ENCODE measurements around the gene ACD. TPM values are rescaled to one million over a fixed set of nuclear protein-coding genes. Genes with fewer than 3 reads are reported as not detected.

Gene ACD
- total RNA-seq: 10 to 100 TPM; 52.2 to 52.4 TPM

- Mint-ChIP-seq H3K27ac (peak within 1 kb of the TSS; percentile 91), H3K36me3 (ENCODE audit: low read depth) (peaks cover 31% of the 10 kb centered on the region), H3K27me3 (no peaks in the 10 kb centered on the region), H3K4me1 (peaks cover 18% of the 10 kb centered on the region), H3K9me3 (ENCODE audit: low read depth) (no peaks in the 10 kb centered on the region), H3K4me3 (peak within 1 kb of the TSS; percentile 90)
- DNase-seq (peak; percentile 97), ATAC-seq (peak; percentile 78)
- POLR2A ChIA-PET: interaction anchor here (0.5 to 1.5 kb wide), 10 partner anchors 9 to 185 kb away, joined by 3 to 13 read pairs (median 4); partner anchors contain the start of genes ATP6V0D1, CARMIL2, CTCF and RANBP10
- intact Hi-C loops (cut with DNase I, micrococcal nuclease): loop anchor here (1.0 to 5.0 kb wide), 23 partner anchors 15 to 1527 kb away; partner anchors contain the start of genes ATP6V0D1 (in 2 of the 2), CTCF (in 2 of the 2), FHOD1 (in 2 of the 2) and NFATC3 (in 2 of the 2)
- CTCF ChIA-PET: interaction anchor here (0.6 to 7.4 kb wide), 11 partner anchors 15 to 259 kb away, joined by 3 to 77 read pairs (median 4); partner anchors contain the start of genes CARMIL2 and CTCF
Observed at GRCh38 chr16:67659675-67660563, at the start of gene ACD. TSS of gene ACD (minus strand) at chr16:67660260. CDS start at chr16:67660220, 40 bp downstream.

GRCh38 chr16:67709050-67709449 is 49.0 kb upstream of the ACD start:
- ChIA-PET CTCF (no interaction called here), POLR2A (no interaction called here)
- Mint-ChIP-seq H3K27ac (no peak overlapping the region), H3K27me3 (no peaks in the 10 kb centered on the region), H3K9me3 (ENCODE audit: low read depth) (no peaks in the 10 kb centered on the region), H3K4me3 (no peak overlapping the region), H3K36me3 (ENCODE audit: low read depth) (no peaks in the 10 kb centered on the region), H3K4me1 (peaks cover 10% of the 10 kb centered on the region)
- intact Hi-C loops (cut with DNase I, micrococcal nuclease): no loop called here
- ATAC-seq: no peak
- no peak for DNase-seq

DNA sequence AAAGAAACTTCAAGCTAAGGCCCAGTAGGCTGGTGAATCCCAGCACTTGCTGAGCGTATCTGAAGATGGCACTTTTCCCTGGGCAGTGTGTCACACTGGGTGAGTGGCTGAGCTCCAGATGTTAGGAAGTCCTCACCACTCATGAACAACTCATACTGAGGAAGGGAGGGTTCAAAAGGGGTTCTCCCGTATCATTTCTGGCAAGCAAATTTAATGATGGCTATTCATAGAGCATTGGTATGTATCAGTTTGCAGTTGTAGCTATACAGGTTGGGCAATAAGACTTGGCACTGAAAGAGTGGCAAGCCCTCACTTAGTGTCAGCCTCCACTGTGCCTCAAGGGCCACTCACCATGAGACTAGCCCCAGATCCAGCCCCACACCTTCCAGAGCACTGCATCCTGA is 48.3 kb upstream of the ACD start:
- Mint-ChIP-seq H3K9me3 (ENCODE audit: low read depth) (no peaks in the 10 kb centered on the region), H3K27ac (no peak overlapping the region), H3K4me3 (no peak overlapping the region), H3K27me3 (no peaks in the 10 kb centered on the region), H3K36me3 (ENCODE audit: low read depth) (no peaks in the 10 kb centered on the region), H3K4me1 (peaks cover 16% of the 10 kb centered on the region)
- intact Hi-C loops (cut with DNase I, micrococcal nuclease): no loop called here
- no peak for ATAC-seq
- CTCF ChIA-PET: no interaction called here
- POLR2A ChIA-PET: no interaction called here
- no peak for DNase-seq

DNA sequence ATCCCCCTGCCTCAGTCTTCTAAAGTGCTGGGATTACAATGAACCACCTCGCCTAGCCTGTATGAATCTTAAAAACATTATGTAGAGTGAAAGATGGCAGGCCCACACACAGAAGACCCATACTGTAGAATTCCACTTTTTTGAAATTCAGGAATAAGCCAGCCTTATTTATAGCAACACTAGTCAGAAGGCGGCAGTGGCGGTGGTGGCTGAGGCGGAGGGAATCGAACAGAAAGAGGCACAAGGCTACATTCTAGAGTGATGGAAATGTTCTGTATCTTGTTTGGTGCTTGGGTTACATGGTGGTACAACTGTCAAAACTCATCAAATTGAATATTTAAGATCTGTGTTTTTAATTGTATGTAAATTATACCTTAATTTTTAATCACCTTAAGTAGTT is 47.7 kb upstream of the ACD start:
- ChIA-PET CTCF (no interaction called here), POLR2A (no interaction called here)
- ATAC-seq: no peak
- Mint-ChIP-seq H3K4me3 (no peak overlapping the region), H3K27me3 (no peaks in the 10 kb centered on the region), H3K36me3 (ENCODE audit: low read depth) (no peaks in the 10 kb centered on the region), H3K4me1 (peaks cover 21% of the 10 kb centered on the region), H3K27ac (no peak overlapping the region), H3K9me3 (ENCODE audit: low read depth) (no peaks in the 10 kb centered on the region)
- intact Hi-C loops (cut with DNase I, micrococcal nuclease): no loop called here
- no peak for DNase-seq

GRCh38 chr16:67707210-67707609 is 47.1 kb upstream of the ACD start:
- Mint-ChIP-seq H3K27ac (no peak overlapping the region), H3K36me3 (ENCODE audit: low read depth) (no peaks in the 10 kb centered on the region), H3K4me3 (no peak overlapping the region), H3K4me1 (peaks cover 21% of the 10 kb centered on the region), H3K27me3 (no peaks in the 10 kb centered on the region), H3K9me3 (ENCODE audit: low read depth) (no peaks in the 10 kb centered on the region)
- ChIA-PET POLR2A (no interaction called here), CTCF (no interaction called here)
- no peak for ATAC-seq
- intact Hi-C loops (cut with DNase I, micrococcal nuclease): no loop called here
- no peak for DNase-seq

GRCh38 chr16:67704110-67704509 is 44.0 kb upstream of the ACD start:
- intact Hi-C loops (cut with DNase I, micrococcal nuclease): no loop called here
- ChIA-PET POLR2A (no interaction called here), CTCF (no interaction called here)
- H3K9me3 Mint-ChIP-seq (ENCODE audit: low read depth): no peaks in the 10 kb centered on the region
- H3K27ac Mint-ChIP-seq: no peak overlapping the region
- ATAC-seq: no peak
- H3K36me3 Mint-ChIP-seq (ENCODE audit: low read depth): no peaks in the 10 kb centered on the region
- H3K27me3 Mint-ChIP-seq: no peaks in the 10 kb centered on the region
- H3K4me1 Mint-ChIP-seq: peaks cover 21% of the 10 kb centered on the region
- DNase-seq: no peak
- H3K4me3 Mint-ChIP-seq: no peak overlapping the region

GRCh38 chr16:67703626-67704025 is 43.6 kb upstream of the ACD start:
- DNase-seq (peak; percentile 37), ATAC-seq (peak; percentile 89)
- ChIA-PET POLR2A (no interaction called here), CTCF (no interaction called here)
- intact Hi-C loops (cut with DNase I, micrococcal nuclease): no loop called here
- H3K27ac Mint-ChIP-seq: peak overlapping the region; percentile 65
- peaks cover 2% of the 10 kb centered on the region for H3K36me3 Mint-ChIP-seq (ENCODE audit: low read depth)
- peaks cover 21% of the 10 kb centered on the region for H3K4me1 Mint-ChIP-seq
- H3K4me3 Mint-ChIP-seq: no peak overlapping the region
- no peaks in the 10 kb centered on the region for H3K27me3 Mint-ChIP-seq
- peaks cover 1% of the 10 kb centered on the region for H3K9me3 Mint-ChIP-seq (ENCODE audit: low read depth)

DNA sequence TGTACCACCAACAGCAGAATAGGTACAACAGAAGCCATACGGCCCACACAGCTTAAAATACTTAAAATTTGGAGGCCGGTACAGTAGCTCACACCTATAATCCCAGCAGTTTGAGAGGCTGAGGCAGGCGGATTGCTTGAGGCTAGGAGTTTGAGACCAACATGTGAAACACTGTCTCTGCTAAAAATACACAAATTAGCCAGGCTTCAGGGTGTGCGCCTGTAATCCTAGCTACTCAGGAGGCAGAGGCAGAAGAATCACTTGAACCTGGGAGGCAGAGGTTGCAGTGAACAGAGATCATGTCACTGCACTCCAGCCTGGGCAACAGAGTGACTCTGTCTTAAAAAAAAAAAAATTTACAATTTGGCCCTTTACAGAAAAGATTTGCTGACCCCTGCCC is 42.1 kb upstream of the ACD start:
- Mint-ChIP-seq H3K9me3 (ENCODE audit: low read depth) (peaks cover 2% of the 10 kb centered on the region), H3K27ac (no peak overlapping the region), H3K27me3 (no peaks in the 10 kb centered on the region), H3K4me1 (peaks cover 21% of the 10 kb centered on the region), H3K4me3 (no peak overlapping the region), H3K36me3 (ENCODE audit: low read depth) (peaks cover 3% of the 10 kb centered on the region)
- no peak for ATAC-seq
- POLR2A ChIA-PET: no interaction called here
- intact Hi-C loops (cut with DNase I, micrococcal nuclease): no loop called here
- no peak for DNase-seq
- CTCF ChIA-PET: interaction anchor here (0.6 kb wide), 1 partner anchor 543 kb away, joined by 3 read pairs; the partner anchor contains the start of gene PLA2G15

- H3K9me3 Mint-ChIP-seq (ENCODE audit: low read depth): peaks cover 2% of the 10 kb centered on the region
- ATAC-seq (no peak), DNase-seq (no peak)
- no peak overlapping the region for H3K4me3 Mint-ChIP-seq
- ChIA-PET CTCF (interaction anchor here (0.6 kb wide), 1 partner anchor 544 kb away, joined by 3 read pairs; the partner anchor contains the start of gene PLA2G15), POLR2A (no interaction called here)
- H3K27ac Mint-ChIP-seq: no peak overlapping the region
- peaks cover 21% of the 10 kb centered on the region for H3K4me1 Mint-ChIP-seq
- peaks cover 3% of the 10 kb centered on the region for H3K36me3 Mint-ChIP-seq (ENCODE audit: low read depth)
- H3K27me3 Mint-ChIP-seq: no peaks in the 10 kb centered on the region
- intact Hi-C loops (cut with DNase I, micrococcal nuclease): no loop called here
Observed at GRCh38 chr16:67701420-67701819, 41.4 kb upstream of the ACD start.

DNA sequence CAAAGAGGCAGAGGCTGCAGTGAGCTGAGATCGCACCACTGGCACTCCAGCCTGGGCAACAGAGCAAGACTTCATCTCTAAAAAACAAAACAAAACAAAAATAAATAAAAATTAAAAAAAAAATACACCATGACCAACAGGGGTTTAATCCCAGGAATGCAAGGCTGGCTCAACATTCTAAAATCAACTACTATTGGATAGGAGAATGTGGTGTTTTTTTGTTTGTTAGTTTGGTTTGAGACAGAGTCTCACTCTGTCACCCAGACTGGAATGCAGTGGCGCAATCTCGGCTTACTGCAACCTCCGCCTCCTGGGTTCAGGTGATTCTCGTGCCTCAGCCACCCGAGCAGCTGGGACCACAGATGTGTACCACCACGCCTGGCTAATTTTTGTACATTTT is 39.2 kb upstream of the ACD start:
- POLR2A ChIA-PET: no interaction called here
- CTCF ChIA-PET: no interaction called here
- Mint-ChIP-seq H3K27me3 (no peaks in the 10 kb centered on the region), H3K36me3 (ENCODE audit: low read depth) (peaks cover 3% of the 10 kb centered on the region), H3K4me3 (no peak overlapping the region), H3K27ac (no peak overlapping the region), H3K4me1 (peaks cover 13% of the 10 kb centered on the region), H3K9me3 (ENCODE audit: low read depth) (peaks cover 2% of the 10 kb centered on the region)
- ATAC-seq: no peak
- intact Hi-C loops (cut with DNase I, micrococcal nuclease): no loop called here
- no peak for DNase-seq

GRCh38 chr16:67697422-67698185 is 37.5 kb upstream of the ACD start:
- Mint-ChIP-seq H3K36me3 (ENCODE audit: low read depth) (peaks cover 3% of the 10 kb centered on the region), H3K9me3 (ENCODE audit: low read depth) (peaks cover 2% of the 10 kb centered on the region), H3K4me1 (no peaks in the 10 kb centered on the region), H3K4me3 (no peak overlapping the region), H3K27ac (no peak overlapping the region), H3K27me3 (no peaks in the 10 kb centered on the region)
- ChIA-PET POLR2A (no interaction called here), CTCF (interaction anchor here (0.6 to 2.0 kb wide), 6 partner anchors 20 to 301 kb away, joined by 3 to 8 read pairs (median 4); no protein-coding TSS in a partner anchor)
- intact Hi-C loops (cut with DNase I, micrococcal nuclease): no loop called here
- no peak for DNase-seq
- ATAC-seq: no peak

Data from activated CD4-positive, alpha-beta T cell treated with anti-CD3 and anti-CD28 coated beads for 36 hours (primary cell).